GM12872 (cell line): ENCODE measurements around the gene IQSEC3.

Experiments used
- CTCF ChIP-seq: IDR thresholded peaks from 3 replicates; pipeline ENCODE4 v1.5.1; 2011; ENCODE audit warnings: low read depth, mild to moderate bottlenecking, low read length, moderate library complexity; ENCODE audit not compliant: insufficient read depth

IQSEC3 gene

DNA sequence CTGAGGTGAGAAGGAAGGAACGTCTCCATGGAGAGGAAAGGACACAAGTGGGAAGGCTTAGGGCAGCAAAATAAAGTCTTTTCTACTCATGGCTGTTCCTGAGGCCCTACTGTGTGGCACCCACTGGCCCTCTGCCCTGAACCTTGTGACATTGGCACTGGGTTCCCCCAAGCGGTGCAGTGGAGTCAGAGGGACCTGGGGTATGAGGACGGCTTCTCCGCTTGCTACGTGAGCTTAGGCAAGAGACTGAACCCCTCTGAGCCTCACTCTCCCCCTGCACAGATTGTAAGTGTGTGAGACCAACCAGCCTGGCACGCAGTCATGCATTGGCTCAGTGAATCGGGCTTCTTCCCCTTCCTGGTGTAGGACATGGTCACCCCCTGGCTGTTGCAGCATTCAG lies 127.7 kb downstream of the IQSEC3 start:
- TF ChIP-seq CTCF, result no peak

GRCh38 chr12:195156-195555 lies 128.6 kb downstream of the IQSEC3 start:
- no peak for TF ChIP-seq CTCF

DNA sequence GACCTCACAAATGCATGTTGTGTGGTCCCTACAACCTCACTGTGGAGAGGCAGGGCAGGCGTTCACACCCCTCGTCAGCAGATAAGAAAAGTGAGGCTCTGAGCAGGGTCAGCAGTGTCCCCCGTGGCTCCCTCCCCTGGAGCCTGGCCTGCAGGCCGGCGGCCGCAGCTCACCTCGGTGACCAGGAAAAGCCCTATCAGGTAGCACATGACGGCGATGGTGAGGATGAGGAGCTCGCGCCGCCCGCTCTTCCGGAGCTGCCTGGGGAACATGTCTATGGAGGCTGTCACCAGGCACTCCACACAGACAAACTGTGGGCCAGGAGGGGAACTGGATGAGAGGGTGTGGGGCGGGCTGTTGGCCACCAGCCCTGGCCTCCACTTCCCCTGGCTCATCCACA lies 129.4 kb downstream of the IQSEC3 start:
- TF ChIP-seq CTCF, result no peak

DNA sequence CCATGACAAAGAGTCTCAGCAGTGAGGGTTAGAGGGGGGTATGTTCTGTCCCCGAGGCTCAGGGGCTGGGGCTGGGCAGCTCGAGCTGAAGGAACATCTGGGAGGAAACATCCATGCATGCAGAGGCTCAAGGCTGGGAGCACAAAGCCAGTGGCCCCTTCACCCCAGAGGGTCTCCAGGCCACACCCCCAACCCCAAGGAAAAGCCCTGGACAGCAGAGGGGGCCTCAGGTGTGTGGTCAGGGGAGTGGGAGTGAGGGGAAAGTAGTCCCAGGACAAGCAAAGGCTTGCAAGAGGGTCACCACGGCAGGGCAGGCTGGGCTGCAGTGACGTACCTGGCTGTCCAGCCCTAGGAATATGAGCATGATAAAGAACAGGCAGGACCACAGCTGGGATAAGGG lies 129.9 kb downstream of the IQSEC3 start:
- no peak for TF ChIP-seq CTCF

GRCh38 chr12:197347-197746 lies 130.8 kb downstream of the IQSEC3 start:
- TF ChIP-seq CTCF, result no peak

DNA sequence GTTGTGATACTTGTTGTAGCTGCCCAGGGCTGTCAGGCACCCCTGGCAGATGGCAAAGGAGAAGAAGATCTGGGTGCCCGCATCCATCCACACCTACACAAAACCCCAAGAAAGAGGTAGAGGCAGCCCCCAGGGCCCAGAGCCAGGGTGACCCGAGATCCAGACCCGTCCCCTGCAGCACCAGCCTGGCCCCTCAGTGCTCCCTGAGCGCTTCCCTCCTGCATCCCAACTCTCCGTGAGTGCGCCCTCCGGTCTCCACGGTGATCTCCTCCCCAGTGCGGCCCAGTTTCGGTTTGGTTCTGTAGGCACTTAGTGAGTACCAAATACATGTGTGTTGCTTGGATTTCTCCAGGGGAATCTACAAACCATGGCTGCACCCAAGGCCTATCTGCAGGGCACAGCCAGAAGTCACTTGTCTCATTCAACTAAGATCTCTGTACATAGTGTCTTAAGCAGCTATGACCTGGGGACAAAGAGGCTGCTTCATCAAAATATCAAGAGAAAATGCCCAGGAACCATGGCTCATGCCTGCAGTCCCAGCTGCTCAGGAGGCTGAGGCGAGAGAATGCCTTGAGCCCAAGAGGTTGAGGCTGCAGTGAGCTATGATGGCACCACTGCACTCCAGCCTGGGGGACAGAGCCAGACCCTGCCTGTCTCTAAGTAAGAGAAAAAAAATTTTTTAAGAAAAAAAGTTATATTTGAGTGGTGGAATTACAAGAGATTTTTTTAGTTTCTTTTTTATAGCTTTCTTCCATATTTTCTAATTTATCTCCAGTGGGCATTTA lies 131.5 kb downstream of the IQSEC3 start:
- TF ChIP-seq CTCF, result no peak

- TF ChIP-seq CTCF, result no peak
Measured at GRCh38 chr12:198705-199104, 132.1 kb downstream of the IQSEC3 start.
